ENCODE data around the gene PLD3. TPM values are rescaled to one million over a fixed set of nuclear protein-coding genes. Genes with fewer than 3 reads are reported as not detected.

Gene PLD3
- polyA plus RNA-seq, 1 donor (not counting 4 experiments of a cell fraction or from before 2014, with no cell fraction given): 102 TPM

DNA sequence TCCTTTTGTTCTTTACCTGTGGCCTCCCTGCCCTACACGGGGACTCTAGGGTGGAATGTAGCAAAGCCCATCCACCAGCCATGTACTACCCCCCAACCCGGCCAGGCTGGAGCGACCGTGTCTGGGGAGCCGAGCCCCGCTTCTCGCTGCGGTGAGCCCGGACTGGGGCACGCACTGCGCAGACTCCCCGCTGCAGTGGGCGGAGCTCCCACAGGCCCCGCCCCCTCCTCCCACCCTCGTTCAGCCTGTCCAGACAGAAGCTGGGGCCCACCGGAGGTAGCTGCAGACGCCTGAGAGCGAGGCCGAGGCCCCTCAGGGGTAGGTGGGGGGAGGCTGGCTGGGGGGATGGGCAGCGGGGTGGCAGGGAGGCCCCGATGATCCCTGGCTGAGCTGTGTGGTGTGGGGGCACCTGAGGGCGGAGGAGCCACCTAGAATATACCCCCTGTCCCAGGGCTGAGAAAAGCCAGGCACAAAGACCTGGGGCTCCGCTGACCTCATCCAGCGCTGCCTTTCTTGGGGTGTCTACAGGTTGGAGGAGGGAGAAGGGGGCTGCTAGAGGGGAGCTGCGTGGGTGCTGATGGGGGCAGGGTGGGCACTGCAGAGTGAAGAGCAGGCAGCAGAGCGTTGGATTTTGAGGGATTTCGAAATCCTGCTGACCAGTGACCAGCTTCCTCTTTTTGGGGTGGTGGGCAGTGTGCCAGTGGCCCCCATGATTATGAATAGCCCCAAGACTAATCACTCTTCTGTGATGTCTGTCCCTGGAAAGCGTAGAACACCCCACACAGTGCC, 17.3 kb downstream of the PLD3 start:
- Histone ChIP-seq H3K79me2 (ENCODE audit: control insufficient read depth, insufficient read depth, low read length) (no peaks in the 10 kb centered on the region), H3K9me1 (ENCODE audit: control insufficient read depth, extremely low read depth, insufficient read depth, low read length) (peaks cover 2% of the 10 kb centered on the region), H3K4me3 (ENCODE audit: control insufficient read depth in 2 of 3, extremely low read depth in 1 of 3, insufficient read depth in 2 of 3, low read depth in 1 of 3, low read length in 3 of 3) (peak overlapping the region; percentile 7 to 68 (median 40)), H3K9me3 (ENCODE audit: control insufficient read depth, low read depth, low read length) (no peaks in the 10 kb centered on the region), H2AFZ (ENCODE audit: control insufficient read depth, low read length) (peak overlapping the region; percentile 83), H3K27ac (ENCODE audit: control insufficient read depth, insufficient read depth, low read length) (no peak overlapping the region), H3K36me3 (ENCODE audit: control insufficient read depth in 2 of 2, extremely low read depth in 1 of 2, insufficient read depth in 2 of 2, low read length in 2 of 2) (peaks cover 0 to 20% of the 10 kb centered on the region in 2 experiments), H3K4me1 (ENCODE audit: control insufficient read depth, extremely low read depth, insufficient read depth, low read length) (peaks cover 8% of the 10 kb centered on the region), H3K9ac (ENCODE audit: control insufficient read depth, extremely low read depth, insufficient read depth, low read length) (peak overlapping the region; percentile 69), H3K4me2 (ENCODE audit: control insufficient read depth, extremely low read depth, insufficient read depth, low read depth, low read length) (peak overlapping the region; percentile 85), H3K27me3 (ENCODE audit: control insufficient read depth, extremely low read depth, insufficient read depth, low read length) (no peaks in the 10 kb centered on the region), H4K20me1 (ENCODE audit: control insufficient read depth, extremely low read depth, insufficient read depth, low read length) (no peaks in the 10 kb centered on the region)
- dilution Hi-C loops (cut with MboI; ENCODE audit: extremely low pct_ligation_motif_present, low sequenced_read_pairs): no loop called here
- DNase-seq (ENCODE audit: low read depth, low spot score) (no peak), FAIRE-seq (no peak)
- TF ChIP-seq CTCF (optimal IDR thresholded peaks at IDR 0.05 in 1 of 3, IDR thresholded peaks at IDR 0.05 in 1 of 3, conservative IDR thresholded peaks at IDR 0.05 in 1 of 3; ENCODE audit: extremely low read depth in 1 of 3, insufficient read depth in 2 of 3, low read length in 3 of 3) (no peak), EZH2 (IDR thresholded peaks at IDR 0.05; ENCODE audit: low read length) (no peak)

GRCh38 chr19:40366697-40367561, 18.4 kb downstream of the PLD3 start:
- Histone ChIP-seq H4K20me1 (ENCODE audit: control insufficient read depth, extremely low read depth, insufficient read depth, low read length) (no peaks in the 10 kb centered on the region), H3K4me2 (ENCODE audit: control insufficient read depth, extremely low read depth, insufficient read depth, low read depth, low read length) (no peak overlapping the region)
- TF ChIP-seq CTCF (optimal IDR thresholded peaks at IDR 0.05 in 1 of 3, IDR thresholded peaks at IDR 0.05 in 1 of 3, conservative IDR thresholded peaks at IDR 0.05 in 1 of 3; ENCODE audit: extremely low read depth in 1 of 3, insufficient read depth in 2 of 3, low read length in 3 of 3): no peak
- no peak for TF ChIP-seq EZH2 (IDR thresholded peaks at IDR 0.05; ENCODE audit: low read length)

More at GRCh38 chr19:40366697-40367561, 18.4 kb downstream of the PLD3 start:
- dilution Hi-C loops (cut with MboI; ENCODE audit: extremely low pct_ligation_motif_present, low sequenced_read_pairs): no loop called here
- Histone ChIP-seq H2AFZ (ENCODE audit: control insufficient read depth, low read length) (no peak overlapping the region), H3K9ac (ENCODE audit: control insufficient read depth, extremely low read depth, insufficient read depth, low read length) (no peak overlapping the region), H3K9me1 (ENCODE audit: control insufficient read depth, extremely low read depth, insufficient read depth, low read length) (no peaks in the 10 kb centered on the region), H3K27ac (ENCODE audit: control insufficient read depth, insufficient read depth, low read length) (no peak overlapping the region), H3K27me3 (ENCODE audit: control insufficient read depth, extremely low read depth, insufficient read depth, low read length) (no peaks in the 10 kb centered on the region), H3K9me3 (ENCODE audit: control insufficient read depth, low read depth, low read length) (no peaks in the 10 kb centered on the region), H3K36me3 (ENCODE audit: control insufficient read depth in 2 of 2, extremely low read depth in 1 of 2, insufficient read depth in 2 of 2, low read length in 2 of 2) (peaks cover 7 to 27% of the 10 kb centered on the region in 2 experiments), H3K4me3 (ENCODE audit: control insufficient read depth in 2 of 3, extremely low read depth in 1 of 3, insufficient read depth in 2 of 3, low read depth in 1 of 3, low read length in 3 of 3) (no peak overlapping the region), H3K4me1 (ENCODE audit: control insufficient read depth, extremely low read depth, insufficient read depth, low read length) (peaks cover 8% of the 10 kb centered on the region), H3K79me2 (ENCODE audit: control insufficient read depth, insufficient read depth, low read length) (no peaks in the 10 kb centered on the region)
- no peak for FAIRE-seq
- DNase-seq (ENCODE audit: low read depth, low spot score): no peak
